ENCODE data around the gene RNF150.

- TF ChIP-seq CTCF (IDR thresholded peaks at IDR 0.05), result no peak
- no peak for TF ChIP-seq POLR2AphosphoS5 (IDR thresholded peaks at IDR 0.05; ENCODE audit: low read depth, low read length)
Observed at GRCh38 chr4:141119071-141119470, 14.2 kb downstream of the RNF150 start.
